ENCODE results near the gene PIGC. TPM values are rescaled to one million over a fixed set of nuclear protein-coding genes. Genes with fewer than 3 reads are reported as not detected.

The PIGC gene
- total RNA-seq, 1 experiment from 2014 or later = 17.5 TPM

DNA sequence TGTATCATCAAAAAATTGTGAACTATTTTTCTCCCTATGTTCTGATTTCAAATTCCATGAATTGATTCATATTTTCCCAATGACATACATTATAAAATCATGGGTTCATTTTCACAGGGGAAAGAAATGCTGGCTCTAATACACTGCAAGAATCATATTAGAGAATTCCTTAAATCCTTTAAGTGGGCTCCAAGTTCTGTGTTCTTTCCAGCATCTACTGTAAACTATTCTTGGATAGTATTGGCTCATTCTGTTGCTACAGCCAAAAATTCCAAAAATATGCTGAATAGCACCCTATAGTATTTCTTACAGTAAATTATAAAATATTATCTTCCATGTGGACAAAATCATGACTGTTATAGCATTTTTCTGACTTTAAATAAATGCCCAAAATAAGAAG, 42.4 kb downstream of the PIGC start:
- no peak overlapping the region for H4K91ac ChIP-seq (ENCODE audit: insufficient read length, low read depth, low read length)
- no peaks in the 10 kb centered on the region for H3K9me3 ChIP-seq (ENCODE audit: control insufficient read depth, low read depth, low read length)
- no peak overlapping the region for H3T11ph ChIP-seq (ENCODE audit: low read length)
- no peaks in the 10 kb centered on the region for H3K79me2 ChIP-seq (ENCODE audit: insufficient read depth, low read length)
- H4K8ac ChIP-seq (replicated peaks; ENCODE audit: insufficient read length, low read depth, low read length) = no peak overlapping the region
- H3K4me1 ChIP-seq (ENCODE audit: insufficient read depth, low read length) = no peaks in the 10 kb centered on the region; the same call in 1 of the 2 replicates
- no peak overlapping the region for H2AFZ ChIP-seq (ENCODE audit: low read length)
- H3K18ac ChIP-seq (ENCODE audit: insufficient read length, low read depth, low read length) = no peak overlapping the region
- DNase-seq = no peak
- no peak overlapping the region for H3K27ac ChIP-seq (ENCODE audit: insufficient read length, low read depth, low read length)
- H3K9me3 Mint-ChIP-seq = no peaks in the 10 kb centered on the region
- no peak overlapping the region for H2BK20ac ChIP-seq (ENCODE audit: low read depth, low read length, poor library complexity, severe bottlenecking)
- no peak overlapping the region for H3K9ac ChIP-seq (ENCODE audit: extremely low read depth, insufficient read length, low read length)
- H2BK12ac ChIP-seq (ENCODE audit: insufficient read length, low read depth, low read length) = no peak overlapping the region
- H2BK5ac ChIP-seq (ENCODE audit: insufficient read length, low read length) = no peak overlapping the region
- H4K20me1 ChIP-seq (ENCODE audit: control insufficient read depth, insufficient read depth, insufficient read length) = no peaks in the 10 kb centered on the region
- no peaks in the 10 kb centered on the region for H3K27me3 Mint-ChIP-seq (ENCODE audit: low read depth)
- H3K14ac ChIP-seq (ENCODE audit: insufficient read depth, low read length) = no peak overlapping the region
- no peak overlapping the region for H3K23ac ChIP-seq (ENCODE audit: insufficient read length, low read depth, low read length)
- no peak overlapping the region for H2AK5ac ChIP-seq (ENCODE audit: insufficient read length, low read length)
- no peak overlapping the region for H4K5ac ChIP-seq (ENCODE audit: insufficient read length, low read depth, low read length)
- no peaks in the 10 kb centered on the region for H3K79me1 ChIP-seq (ENCODE audit: insufficient read depth, low read depth, low read length, poor library complexity, severe bottlenecking)
- TF ChIP-seq, protein P1, sequence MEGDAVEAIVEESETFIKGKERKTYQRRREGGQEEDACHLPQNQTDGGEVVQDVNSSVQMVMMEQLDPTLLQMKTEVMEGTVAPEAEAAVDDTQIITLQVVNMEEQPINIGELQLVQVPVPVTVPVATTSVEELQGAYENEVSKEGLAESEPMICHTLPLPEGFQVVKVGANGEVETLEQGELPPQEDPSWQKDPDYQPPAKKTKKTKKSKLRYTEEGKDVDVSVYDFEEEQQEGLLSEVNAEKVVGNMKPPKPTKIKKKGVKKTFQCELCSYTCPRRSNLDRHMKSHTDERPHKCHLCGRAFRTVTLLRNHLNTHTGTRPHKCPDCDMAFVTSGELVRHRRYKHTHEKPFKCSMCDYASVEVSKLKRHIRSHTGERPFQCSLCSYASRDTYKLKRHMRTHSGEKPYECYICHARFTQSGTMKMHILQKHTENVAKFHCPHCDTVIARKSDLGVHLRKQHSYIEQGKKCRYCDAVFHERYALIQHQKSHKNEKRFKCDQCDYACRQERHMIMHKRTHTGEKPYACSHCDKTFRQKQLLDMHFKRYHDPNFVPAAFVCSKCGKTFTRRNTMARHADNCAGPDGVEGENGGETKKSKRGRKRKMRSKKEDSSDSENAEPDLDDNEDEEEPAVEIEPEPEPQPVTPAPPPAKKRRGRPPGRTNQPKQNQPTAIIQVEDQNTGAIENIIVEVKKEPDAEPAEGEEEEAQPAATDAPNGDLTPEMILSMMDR (conservative IDR thresholded peaks at IDR 0.05) = no peak
- H3K36me3 Mint-ChIP-seq (ENCODE audit: insufficient read depth in 1 of 3, low read depth in 3 of 3) = no peaks in the 10 kb centered on the region
- H3K27me3 ChIP-seq (ENCODE audit: insufficient read depth, low read length) = no peaks in the 10 kb centered on the region
- H2BK120ac ChIP-seq (ENCODE audit: low read depth, low read length, poor library complexity, severe bottlenecking) = no peak overlapping the region
- no peak overlapping the region for H3K27ac Mint-ChIP-seq
- no peak overlapping the region for H3K4me2 ChIP-seq (ENCODE audit: insufficient read depth, insufficient read length, low read length)
- no peak overlapping the region for H3K56ac ChIP-seq (ENCODE audit: insufficient read length, low read depth, low read length)
- no peak overlapping the region for H3K4me3 Mint-ChIP-seq
- no peak overlapping the region for H2BK15ac ChIP-seq (ENCODE audit: low read depth, low read length)
- H3K4ac ChIP-seq (ENCODE audit: low read depth, low read length) = no peak overlapping the region
- no peaks in the 10 kb centered on the region for H3K23me2 ChIP-seq (ENCODE audit: insufficient read length, low read depth, low read length, poor library complexity, severe bottlenecking)
- H3K4me1 Mint-ChIP-seq = peaks cover 10 to 16% of the 10 kb centered on the region in 2 experiments

All from H9 (cell line).